ENCODE measurements around the gene CTSO.
"Not testable (repeated sequence)": the region's sequence is repeated elsewhere in the genome, so short reads cannot be mapped to it uniquely, and the experiment has no call there.

Gene CTSO

GRCh38 chr4:155954118-155954685 lies 536 bp upstream of the CTSO start:
- no peak for DNase-seq

- DNase-seq, result no peak
Measured at GRCh38 chr4:155952501-155952901, 1.2 kb downstream of the CTSO start.

GRCh38 chr4:155950461-155950860 lies 3.2 kb downstream of the CTSO start:
- no peak for DNase-seq

GRCh38 chr4:155948541-155948940 lies 5.1 kb downstream of the CTSO start:
- DNase-seq, result no peak

- no peak for DNase-seq
Measured at GRCh38 chr4:155946486-155946885, 7.2 kb downstream of the CTSO start.

- DNase-seq, result no peak
Measured at GRCh38 chr4:155944516-155944915, 9.2 kb downstream of the CTSO start.

- no peak for DNase-seq
Measured at GRCh38 chr4:155943605-155944291, 9.9 kb downstream of the CTSO start.

GRCh38 chr4:155941820-155942219 lies 11.8 kb downstream of the CTSO start:
- no peak for DNase-seq

GRCh38 chr4:155941085-155941790 lies 12.4 kb downstream of the CTSO start:
- no peak for DNase-seq

- no peak for DNase-seq
Measured at GRCh38 chr4:155935389-155935986, 18.2 kb downstream of the CTSO start.

GRCh38 chr4:155934634-155935033 lies 19.0 kb downstream of the CTSO start:
- not testable (repeated sequence) for DNase-seq

- DNase-seq, result no peak
Measured at GRCh38 chr4:155931634-155932033, 22.0 kb downstream of the CTSO start.

GRCh38 chr4:155930330-155930729 lies 23.3 kb downstream of the CTSO start:
- DNase-seq, result no peak

GRCh38 chr4:155929833-155930232 lies 23.8 kb downstream of the CTSO start:
- DNase-seq, result no peak

GRCh38 chr4:155924637-155925036 lies 29.0 kb downstream of the CTSO start:
- DNase-seq, result no peak

GRCh38 chr4:155921597-155921996 lies 32.1 kb downstream of the CTSO start:
- DNase-seq, result no peak

GRCh38 chr4:155914782-155915181 lies 38.9 kb downstream of the CTSO start:
- DNase-seq, result no peak

- no peak for DNase-seq
Measured at GRCh38 chr4:155911905-155912304, 41.8 kb downstream of the CTSO start.

GRCh38 chr4:155909615-155910226 lies 43.9 kb downstream of the CTSO start:
- no peak for DNase-seq

- DNase-seq, result no peak
Measured at GRCh38 chr4:155908187-155909139, 45.2 kb downstream of the CTSO start.

- no peak for DNase-seq
Measured at GRCh38 chr4:155907556-155907955, 46.1 kb downstream of the CTSO start.

GRCh38 chr4:155906554-155907247 lies 47.0 kb downstream of the CTSO start:
- no peak for DNase-seq
